Erythroblast (primary cell): Measurements from ENCODE around the gene ECE2.

ENCODE experiments used
- GATA1 ChIP-seq: IDR thresholded peaks from 2 replicates; pipeline ENCODE4 v1.6.1; 2011; ENCODE audit warnings: low read depth, mild to moderate bottlenecking, control low read depth, low read length, moderate library complexity
- POLR2A ChIP-seq: IDR thresholded peaks from 2 replicates; pipeline ENCODE4 v1.6.1; 2011; ENCODE audit warnings: mild to moderate bottlenecking, low read length

DNA sequence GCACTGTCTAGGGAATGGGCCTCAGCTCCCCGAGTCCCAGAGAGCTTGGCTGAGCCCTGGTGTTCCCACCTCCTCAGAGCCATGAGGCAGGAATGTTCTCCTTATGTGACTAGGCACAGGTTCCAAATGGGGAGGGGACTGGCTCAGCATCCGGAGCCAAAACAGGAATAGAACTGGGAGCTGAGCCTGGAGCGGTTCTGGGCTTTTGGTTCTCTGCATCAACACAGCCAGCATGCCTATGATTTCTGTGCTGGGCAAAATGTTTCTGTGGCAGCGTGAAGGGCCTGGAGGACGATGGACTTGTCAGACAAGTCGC is 61.5 kb downstream of the ECE2 start, which contains the start of gene FAM131A:
- TF ChIP-seq POLR2A = no peak
- TF ChIP-seq GATA1 = no peak
